Nasal cavity respiratory epithelium epithelial cell of viscerocranial mucosa (primary cell): ENCODE results near the gene NAA60. TPM values are rescaled to one million over a fixed set of nuclear protein-coding genes. Genes with fewer than 3 reads are reported as not detected.

ENCODE experiments used
- total RNA-seq: library from RNA; depleted of rRNA; stranded (reverse); fragments of >200 nt; gene quantifications from 2 replicates; pipeline ENCODE4 v1.2.3, GENCODE V29; 2014

Gene NAA60
- total RNA-seq, result 6.5 and 17.8 TPM in 2 replicates

GRCh38 chr16:3443108-3444031, at the start of gene NAA60, which contains the start of gene ZNF597:
Gene NAA60, plus strand, starts transcription at chr16:3443680. Its CDS starts 32,548 bp downstream, at chr16:3476228.
Gene ZNF597, minus strand, starts transcription at chr16:3443504. Its CDS starts 351 bp downstream, at chr16:3443153.

GRCh38 chr16:3400779-3401688, 42.4 kb upstream of the NAA60 start, which contains the start of the genes ZNF174 and ZSCAN32:
Gene ZNF174, plus strand, starts transcription at chr16:3401215. Its CDS starts 790 bp downstream, at chr16:3402005.
Gene ZSCAN32, minus strand, starts transcription at chr16:3401004. Its CDS starts 3,447 bp downstream, at chr16:3397557.

GRCh38 chr16:3495176-3495575, 51.7 kb downstream of the NAA60 start, which contains the start of gene C16orf90:
Gene C16orf90, minus strand, starts transcription at chr16:3495489. Its CDS starts 68 bp downstream, at chr16:3495421.

Other genes starting within 250 kb of the NAA60 start
- gene ZNF200, start 208.5 kb upstream of the NAA60 start, total RNA-seq, result 9.9 and 13.7 TPM in 2 replicates
- under 0.01 and 0.07 TPM in 2 replicates for gene MEFV, start 187.0 kb upstream of the NAA60 start, total RNA-seq
- gene ZNF263, start 160.2 kb upstream of the NAA60 start, total RNA-seq, result 55.7 and 64.9 TPM in 2 replicates
- 6.0 and 7.9 TPM in 2 replicates for gene TIGD7, start 138.2 kb upstream of the NAA60 start, total RNA-seq
- 25.6 and 36.6 TPM in 2 replicates for gene ZNF75A, start 138.2 kb upstream of the NAA60 start, total RNA-seq
- gene OR2C1, start 87.8 kb upstream of the NAA60 start, total RNA-seq, result not detected in 2 replicates
- gene ZSCAN32, start 42.7 kb upstream of the NAA60 start, total RNA-seq, result 20.5 and 20.6 TPM in 2 replicates
- gene ZNF174, start 42.5 kb upstream of the NAA60 start, total RNA-seq, result 5.5 and 8.5 TPM in 2 replicates
- gene ZNF597, start 176 bp upstream of the NAA60 start, total RNA-seq, result 2.7 and 4.6 TPM in 2 replicates
- not detected in 2 replicates for gene C16orf90, start 51.8 kb downstream of the NAA60 start, total RNA-seq
- gene CLUAP1, start 57.3 kb downstream of the NAA60 start, total RNA-seq, result 9.2 and 24.7 TPM in 2 replicates
- under 0.01 and 0.07 TPM in 2 replicates for gene NLRC3, start 133.7 kb downstream of the NAA60 start, total RNA-seq
- 3.4 and 5.3 TPM in 2 replicates for gene SLX4, start 167.9 kb downstream of the NAA60 start, total RNA-seq
- 6.8 and 19.4 TPM in 2 replicates for gene DNASE1, start 211.0 kb downstream of the NAA60 start, total RNA-seq